Activated T-cell treated with anti-CD3 and anti-CD28 coated beads, Interleukin-2, amount 50 U/mL, for 1 hour (primary cell): Measurements from ENCODE around the gene RNPEPL1.
A peak's percentile ranks its signal among the peaks of the same experiment; 100 is the strongest.
"Not testable (repeated sequence)": the region's sequence is repeated elsewhere in the genome, so short reads cannot be mapped to it uniquely, and the experiment has no call there.

ENCODE experiments used
- DNase-seq: peaks from one replicate; pipeline ENCODE4 v3.0.0-alpha.2; 2020

RNPEPL1 gene

GRCh38 chr2:240539906-240540305 lies 28.4 kb upstream of the RNPEPL1 start:
- DNase-seq = no peak

GRCh38 chr2:240551288-240551687 lies 17.0 kb upstream of the RNPEPL1 start:
- no peak for DNase-seq

GRCh38 chr2:240551811-240552210 lies 16.5 kb upstream of the RNPEPL1 start:
- no peak for DNase-seq

GRCh38 chr2:240553956-240554480 lies 14.3 kb upstream of the RNPEPL1 start:
- DNase-seq = no peak

- no peak for DNase-seq
These were observed 13.4 kb upstream of the RNPEPL1 start for GRCh38 chr2:240554767-240555493.

GRCh38 chr2:240555541-240556250 lies 12.6 kb upstream of the RNPEPL1 start:
- no peak for DNase-seq

- peak; percentile 75 for DNase-seq
These were observed 11.7 kb upstream of the RNPEPL1 start for GRCh38 chr2:240556553-240557100.

GRCh38 chr2:240557101-240557751 lies 11.1 kb upstream of the RNPEPL1 start:
- DNase-seq = peak; percentile 21

GRCh38 chr2:240557808-240558207 lies 10.5 kb upstream of the RNPEPL1 start, which contains the start of gene ANKMY1:
TSS of gene ANKMY1 (minus strand) at chr2:240557988. CDS start at chr2:240557335, 653 bp downstream.
- peak; percentile 73 for DNase-seq

GRCh38 chr2:240558236-240558761 lies 10.0 kb upstream of the RNPEPL1 start:
- DNase-seq = peak; percentile 20

- DNase-seq = no peak
These were observed 9.0 kb upstream of the RNPEPL1 start for GRCh38 chr2:240559286-240559685.

- DNase-seq = peak; percentile 93
These were observed 8.2 kb upstream of the RNPEPL1 start, which contains the start of gene DUSP28 for GRCh38 chr2:240560084-240560479. TSS of gene DUSP28 (plus strand) at chr2:240560357. CDS start at chr2:240560685, 328 bp downstream.

- DNase-seq = peak; percentile 100
These were observed 7.6 kb upstream of the RNPEPL1 start for GRCh38 chr2:240560480-240561324.

- peak; percentile 29 for DNase-seq
These were observed 6.8 kb upstream of the RNPEPL1 start for GRCh38 chr2:240561325-240561971.

GRCh38 chr2:240563231-240563630 lies 5.1 kb upstream of the RNPEPL1 start:
- not testable (repeated sequence) for DNase-seq

- DNase-seq = no peak
These were observed 4.2 kb upstream of the RNPEPL1 start for GRCh38 chr2:240563951-240564560.

- DNase-seq = peak; percentile 57
These were observed 3.5 kb upstream of the RNPEPL1 start for GRCh38 chr2:240564561-240565332.

- DNase-seq = peak; percentile 89
These were observed 2.7 kb upstream of the RNPEPL1 start for GRCh38 chr2:240565333-240566202.
